Measurements from ENCODE around the gene FAM241B. TPM values are rescaled to one million over a fixed set of nuclear protein-coding genes. Genes with fewer than 3 reads are reported as not detected.

The FAM241B gene
- total and polyA plus RNA-seq, 2 of the 4 experiments (the other 2 are of a cell fraction) = 0.18 to 1.4 TPM

DNA sequence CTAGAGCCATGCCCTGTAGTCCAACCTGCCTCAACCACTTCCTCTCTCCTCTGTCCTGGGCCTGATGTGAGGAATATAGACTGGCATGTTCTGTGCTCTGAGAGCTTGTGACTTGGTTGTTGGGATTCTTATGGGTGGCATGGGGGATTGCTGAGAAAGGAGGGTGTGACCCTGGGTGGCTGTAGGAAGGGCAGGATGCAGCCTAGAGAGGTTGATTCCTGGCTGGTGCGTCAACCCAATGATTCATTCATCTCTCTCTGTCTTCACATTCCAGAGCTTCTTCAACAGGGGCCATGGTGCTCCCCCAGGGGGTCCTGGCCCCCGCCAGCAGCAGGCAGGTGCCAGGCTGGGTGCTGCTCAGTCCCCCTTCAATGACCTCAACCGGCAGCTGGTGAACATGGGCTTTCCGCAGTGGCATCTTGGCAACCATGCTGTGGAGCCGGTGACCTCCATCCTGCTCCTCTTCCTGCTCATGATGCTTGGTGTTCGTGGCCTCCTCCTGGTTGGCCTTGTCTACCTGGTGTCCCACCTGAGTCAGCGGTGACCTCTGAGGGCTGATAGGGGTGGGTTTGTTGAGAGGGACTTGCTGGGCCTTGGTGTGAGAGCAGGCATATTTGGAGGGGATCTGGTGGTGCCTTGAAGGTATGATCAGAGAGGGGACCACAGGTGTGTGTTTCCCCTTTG lies 2.6 kb downstream of the FAM241B start:
- intact Hi-C loops (cut with micrococcal nuclease) = no loop called here
- no peak overlapping the region for H4K91ac ChIP-seq (ENCODE audit: insufficient read depth, low read depth, low read length)
- no TSS peak for BruUV-seq (replicated peaks)
- H3K4me1 ChIP-seq (ENCODE audit: control insufficient read depth, insufficient read depth, low read length) = no peaks in the 10 kb centered on the region
- peaks cover 2% of the 10 kb centered on the region; the same call in 1 of the 2 replicates for H3K9me3 ChIP-seq (ENCODE audit: control insufficient read depth, insufficient read depth, low read length)
- no peaks in the 10 kb centered on the region for H4K20me1 ChIP-seq (ENCODE audit: insufficient read depth, low read length)
- peaks cover 67% of the 10 kb centered on the region for H3K27me3 ChIP-seq (ENCODE audit: control insufficient read depth, insufficient read depth, low read length)
- no peak for ATAC-seq (ENCODE audit: low read depth)
- H2AK5ac ChIP-seq (ENCODE audit: low read depth, low read length) = no peak overlapping the region
- H2AFZ ChIP-seq (replicated peaks; ENCODE audit: low read length, poor library complexity) = no peak overlapping the region
- no peak overlapping the region for H3K4me3 ChIP-seq (ENCODE audit: insufficient read depth, low read depth, low read length)
- TF ChIP-seq SMC3 (IDR thresholded peaks at IDR 0.05; ENCODE audit: low read depth, low read length) (no peak), FOS (IDR thresholded peaks at IDR 0.05; ENCODE audit: low read depth, low read length) (no peak), MAZ (IDR thresholded peaks at IDR 0.05; ENCODE audit: borderline replicate concordance, low read depth, low read length) (no peak), RAD21 (IDR thresholded peaks at IDR 0.05; ENCODE audit: low read length) (no peak), USF2 (IDR thresholded peaks at IDR 0.05; ENCODE audit: low read depth, low read length) (no peak), RFX5 (IDR thresholded peaks at IDR 0.05; ENCODE audit: low read depth, low read length) (no peak), MAFK (IDR thresholded peaks at IDR 0.05; ENCODE audit: low read depth, low read length) (no peak), MXI1 (IDR thresholded peaks at IDR 0.05; ENCODE audit: borderline replicate concordance, low read depth, low read length) (no peak), CEBPB (IDR thresholded peaks at IDR 0.05; ENCODE audit: low read depth, low read length) (no peak), BHLHE40 (IDR thresholded peaks at IDR 0.05; ENCODE audit: low read depth, low read length) (no peak), CHD1 (IDR thresholded peaks at IDR 0.05; ENCODE audit: low read depth, low read length) (no peak)
- TF ChIP-seq, protein P1, sequence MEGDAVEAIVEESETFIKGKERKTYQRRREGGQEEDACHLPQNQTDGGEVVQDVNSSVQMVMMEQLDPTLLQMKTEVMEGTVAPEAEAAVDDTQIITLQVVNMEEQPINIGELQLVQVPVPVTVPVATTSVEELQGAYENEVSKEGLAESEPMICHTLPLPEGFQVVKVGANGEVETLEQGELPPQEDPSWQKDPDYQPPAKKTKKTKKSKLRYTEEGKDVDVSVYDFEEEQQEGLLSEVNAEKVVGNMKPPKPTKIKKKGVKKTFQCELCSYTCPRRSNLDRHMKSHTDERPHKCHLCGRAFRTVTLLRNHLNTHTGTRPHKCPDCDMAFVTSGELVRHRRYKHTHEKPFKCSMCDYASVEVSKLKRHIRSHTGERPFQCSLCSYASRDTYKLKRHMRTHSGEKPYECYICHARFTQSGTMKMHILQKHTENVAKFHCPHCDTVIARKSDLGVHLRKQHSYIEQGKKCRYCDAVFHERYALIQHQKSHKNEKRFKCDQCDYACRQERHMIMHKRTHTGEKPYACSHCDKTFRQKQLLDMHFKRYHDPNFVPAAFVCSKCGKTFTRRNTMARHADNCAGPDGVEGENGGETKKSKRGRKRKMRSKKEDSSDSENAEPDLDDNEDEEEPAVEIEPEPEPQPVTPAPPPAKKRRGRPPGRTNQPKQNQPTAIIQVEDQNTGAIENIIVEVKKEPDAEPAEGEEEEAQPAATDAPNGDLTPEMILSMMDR (conservative IDR thresholded peaks at IDR 0.05; ENCODE audit: low read depth, low read length) = no peak
- TF ChIP-seq, protein P2, sequence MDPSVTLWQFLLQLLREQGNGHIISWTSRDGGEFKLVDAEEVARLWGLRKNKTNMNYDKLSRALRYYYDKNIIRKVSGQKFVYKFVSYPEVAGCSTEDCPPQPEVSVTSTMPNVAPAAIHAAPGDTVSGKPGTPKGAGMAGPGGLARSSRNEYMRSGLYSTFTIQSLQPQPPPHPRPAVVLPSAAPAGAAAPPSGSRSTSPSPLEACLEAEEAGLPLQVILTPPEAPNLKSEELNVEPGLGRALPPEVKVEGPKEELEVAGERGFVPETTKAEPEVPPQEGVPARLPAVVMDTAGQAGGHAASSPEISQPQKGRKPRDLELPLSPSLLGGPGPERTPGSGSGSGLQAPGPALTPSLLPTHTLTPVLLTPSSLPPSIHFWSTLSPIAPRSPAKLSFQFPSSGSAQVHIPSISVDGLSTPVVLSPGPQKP (IDR thresholded peaks at IDR 0.05; ENCODE audit: borderline replicate concordance, low read depth, low read length) = no peak
- H3K14ac ChIP-seq (replicated peaks; ENCODE audit: low read depth, low read length) = no peak overlapping the region
- dilution Hi-C loops (cut with HindIII; ENCODE audit: low sequenced_read_pairs, unreplicated experiment) = no loop called here
- H2AK9ac ChIP-seq (replicated peaks; ENCODE audit: low read depth, low read length, poor library complexity) = no peak overlapping the region
- H2BK5ac ChIP-seq (ENCODE audit: low read depth, low read length, poor library complexity, severe bottlenecking) = no peak overlapping the region
- 81% methylated on average over 4 of the region's 7 CpGs; no CpG with 5 or more reads in 1 of the 2 experiments for WGBS, 2 experiments (ENCODE audit: extremely low coverage in 2 of 2, insufficient read length in 1 of 2)
- no peaks in the 10 kb centered on the region for H3K79me1 ChIP-seq (ENCODE audit: low read depth in 1 of 2, low read length in 2 of 2)
- no peaks in the 10 kb centered on the region for H3K36me3 ChIP-seq (ENCODE audit: control insufficient read depth, insufficient read depth, low read length)
- H2BK120ac ChIP-seq (ENCODE audit: low read depth, low read length) = no peak overlapping the region
- POLR2A ChIA-PET (ENCODE audit: unreplicated experiment) = no interaction called here
- H4K5ac ChIP-seq (ENCODE audit: low read depth, low read length) = no peak overlapping the region
- no peak overlapping the region for H2BK20ac ChIP-seq (ENCODE audit: low read depth, low read length)
- H3K9ac ChIP-seq (ENCODE audit: low read depth, low read length) = no peak overlapping the region
- H3K18ac ChIP-seq (ENCODE audit: low read depth, low read length) = no peak overlapping the region
- in situ Hi-C loops (cut with MboI; ENCODE audit: low sequenced_read_pairs) = loop anchor here (10.0 kb wide), 1 partner anchor 208 kb away; no protein-coding TSS in a partner anchor
- DNase-seq = no peak
- H3K23ac ChIP-seq (ENCODE audit: low read depth, low read length) = no peak overlapping the region
- no peak overlapping the region for H4K8ac ChIP-seq (ENCODE audit: low read depth in 2 of 2, low read length in 2 of 2)
- no peak overlapping the region for H2BK15ac ChIP-seq (ENCODE audit: low read depth, low read length)
- no peak overlapping the region for H3K4me2 ChIP-seq (ENCODE audit: low read depth, low read length)
- CTCF ChIA-PET = no interaction called here
- H3K9me1 ChIP-seq (ENCODE audit: insufficient read depth, low read length) = no peaks in the 10 kb centered on the region
- H3K27ac ChIP-seq (ENCODE audit: insufficient read depth, low read length) = no peak overlapping the region
- no peak overlapping the region for H3K56ac ChIP-seq (ENCODE audit: extremely low read depth, insufficient read depth, low read length)
- no peak overlapping the region for H3K4ac ChIP-seq (ENCODE audit: low read depth, low read length)

Data from IMR-90 (cell line).